NCI-H128 (cell line): Measurements from ENCODE around the gene KCNK7.

Experiments used
- DNase-seq: peaks from one replicate; lab custom pipeline; 2025; ENCODE audit not compliant: unreplicated experiment; lab: John Stamatoyannopoulos, UW

The KCNK7 gene

DNA sequence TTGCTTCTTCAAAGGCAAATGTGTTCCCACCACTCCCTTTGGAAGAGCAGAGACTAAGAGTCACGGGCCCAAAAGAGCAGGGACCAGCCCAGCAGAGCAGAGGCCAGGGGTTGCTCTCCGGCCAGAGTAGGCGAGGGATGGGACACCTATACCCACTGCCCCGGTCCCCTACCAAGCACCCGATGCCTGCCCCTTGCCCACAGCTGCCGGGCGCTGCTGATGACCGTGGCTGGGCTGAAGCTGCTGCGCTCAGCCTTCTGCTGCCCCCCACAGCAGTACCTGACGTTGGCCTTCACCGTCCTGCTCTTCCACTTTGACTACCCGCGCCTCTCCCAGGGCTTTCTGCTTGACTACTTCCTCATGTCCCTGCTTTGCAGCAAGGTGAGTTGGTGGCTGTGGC, 31.6 kb upstream of the KCNK7 start:
- no peak for DNase-seq

DNA sequence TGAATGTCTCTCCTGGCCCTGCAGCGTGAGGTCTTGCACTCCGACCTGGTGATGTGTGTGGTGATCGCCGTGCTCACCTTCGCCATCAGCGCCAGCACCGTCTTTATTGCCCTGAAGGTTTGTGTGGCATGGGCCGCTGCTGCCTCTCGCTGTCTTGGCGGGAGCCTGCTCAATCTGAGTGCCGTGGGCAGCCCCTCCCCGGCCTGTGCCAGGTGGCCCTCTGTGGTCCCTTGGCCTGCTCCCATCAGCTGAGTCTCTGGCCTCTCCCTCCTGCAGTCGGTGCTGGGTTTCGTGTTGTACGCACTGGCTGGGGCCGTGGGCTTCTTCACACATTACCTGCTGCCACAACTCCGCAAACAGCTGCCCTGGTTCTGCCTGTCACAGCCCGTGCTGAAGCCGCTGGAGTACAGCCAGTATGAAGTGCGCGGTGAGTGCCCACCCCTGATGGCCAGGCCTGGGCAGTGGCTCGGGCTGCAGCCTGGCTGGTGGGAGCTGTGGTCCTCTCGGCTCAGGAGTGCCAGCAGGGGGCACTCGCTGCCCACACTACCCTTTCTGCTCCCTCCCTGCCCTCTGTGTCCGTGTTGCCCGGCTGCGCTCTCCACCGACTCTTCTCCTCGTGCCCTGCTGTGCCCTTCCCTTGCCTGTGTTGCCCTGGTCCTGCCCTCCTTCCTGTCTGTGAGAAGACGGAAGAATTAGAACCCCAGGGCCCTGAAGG, 30.2 kb upstream of the KCNK7 start:
- DNase-seq: peak; percentile 9

DNA sequence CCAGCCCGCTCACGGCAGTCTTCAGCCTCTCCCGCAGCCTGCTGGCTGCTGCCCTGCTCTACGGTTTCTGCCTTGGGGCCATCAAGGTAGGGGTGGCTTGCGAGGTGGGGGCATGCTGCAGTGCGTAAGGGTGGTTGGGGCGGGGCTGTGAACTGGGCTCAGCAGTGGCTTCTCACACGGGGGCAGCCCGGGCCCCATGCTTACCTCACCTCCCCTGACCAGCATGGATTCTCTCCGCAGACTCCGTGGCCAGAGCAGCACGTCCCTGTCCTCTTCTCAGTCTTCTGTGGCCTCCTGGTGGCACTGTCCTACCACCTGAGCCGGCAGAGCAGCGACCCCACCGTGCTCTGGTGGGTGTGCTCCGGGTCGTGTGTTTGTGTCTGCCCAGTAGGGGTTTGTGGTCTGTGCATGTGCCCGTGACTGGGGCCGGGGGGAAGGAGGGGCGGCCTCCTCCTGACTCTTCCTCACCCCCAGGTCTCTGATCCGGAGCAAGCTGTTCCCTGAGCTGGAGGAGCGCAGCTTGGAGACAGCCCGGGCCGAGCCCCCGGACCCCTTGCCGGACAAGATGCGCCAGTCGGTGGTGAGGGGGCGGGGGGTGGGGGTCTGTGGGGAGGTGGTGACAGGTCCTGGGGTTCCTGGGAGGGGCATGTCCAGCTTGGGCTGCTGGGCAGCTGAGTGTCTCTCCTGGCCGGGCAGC, 29.5 kb upstream of the KCNK7 start:
- DNase-seq: no peak

DNA sequence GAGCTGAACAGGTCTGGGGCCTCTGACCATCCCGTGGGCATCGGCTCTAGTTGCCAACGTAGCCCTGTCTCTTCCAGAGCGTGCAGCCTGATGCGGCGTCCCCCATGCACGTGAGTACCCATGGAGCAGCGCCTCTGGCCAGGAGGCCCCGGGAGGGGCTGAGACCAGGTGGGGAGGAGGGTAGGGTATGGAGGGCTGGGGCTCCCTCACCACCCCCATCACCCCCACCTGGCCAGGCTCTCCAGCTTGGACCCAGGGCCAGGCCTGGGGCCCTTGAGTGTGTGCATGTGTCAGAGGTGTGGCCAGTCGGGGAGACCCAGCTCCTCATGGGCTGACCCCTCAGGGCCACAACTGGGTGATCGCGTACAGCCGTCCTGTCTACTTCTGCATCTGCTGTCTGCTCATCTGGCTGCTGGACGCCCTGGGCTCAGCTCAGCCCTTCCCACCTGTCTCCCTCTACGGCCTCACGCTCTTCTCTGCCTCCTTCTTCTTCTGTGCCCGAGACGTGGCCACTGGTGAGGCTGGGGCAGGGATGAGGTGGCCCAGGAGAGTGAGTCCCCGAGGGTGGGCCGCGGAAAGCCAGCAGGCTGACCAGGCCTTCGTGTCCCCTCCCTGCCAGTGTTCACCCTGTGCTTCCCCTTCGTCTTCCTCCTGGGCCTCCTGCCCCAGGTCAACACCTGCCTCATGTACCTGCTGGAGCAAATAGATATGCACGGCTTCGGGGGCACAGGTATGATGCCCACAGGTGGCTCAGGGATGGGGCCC, 28.4 kb upstream of the KCNK7 start:
- DNase-seq: no peak

DNA sequence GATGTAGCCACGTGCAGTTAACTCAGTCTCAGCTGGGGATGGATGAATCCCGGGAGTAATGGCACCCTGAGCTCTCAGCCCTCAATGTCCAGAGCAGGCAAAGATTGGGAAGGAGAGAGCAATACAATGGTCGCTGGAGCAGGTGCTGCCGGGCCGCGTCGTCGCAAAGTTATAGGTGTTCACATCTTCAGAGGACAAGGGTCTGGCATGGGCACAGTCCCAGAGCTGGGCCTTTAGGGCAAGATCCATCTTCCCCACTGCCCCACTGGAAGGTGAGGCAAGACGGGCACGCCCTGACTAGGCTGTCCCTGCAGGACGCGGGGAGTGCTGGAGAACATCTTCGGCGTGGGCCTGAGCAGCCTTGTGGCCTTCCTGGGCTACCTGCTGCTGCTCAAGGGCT, 27.6 kb upstream of the KCNK7 start:
- no peak for DNase-seq

DNA sequence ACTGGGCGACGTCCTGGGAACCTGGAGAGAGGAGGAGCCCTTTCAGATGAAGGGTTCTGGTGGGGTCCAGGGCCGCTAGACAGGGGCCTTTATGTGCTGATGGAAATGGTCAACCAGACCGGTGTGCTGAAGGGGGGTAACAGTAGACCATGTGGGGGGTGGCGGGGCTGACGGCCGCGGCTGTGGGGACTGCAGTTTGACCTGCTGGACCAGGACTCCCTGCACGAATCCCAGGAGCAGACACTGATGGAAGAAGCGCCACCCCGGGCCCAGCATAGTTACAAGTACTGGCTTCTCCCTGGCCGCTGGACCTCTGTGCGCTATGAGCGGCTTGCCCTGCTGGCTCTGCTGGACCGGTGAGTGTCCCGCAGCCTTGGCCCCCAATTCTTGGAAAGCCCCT, 26.4 kb upstream of the KCNK7 start:
- no peak for DNase-seq

DNA sequence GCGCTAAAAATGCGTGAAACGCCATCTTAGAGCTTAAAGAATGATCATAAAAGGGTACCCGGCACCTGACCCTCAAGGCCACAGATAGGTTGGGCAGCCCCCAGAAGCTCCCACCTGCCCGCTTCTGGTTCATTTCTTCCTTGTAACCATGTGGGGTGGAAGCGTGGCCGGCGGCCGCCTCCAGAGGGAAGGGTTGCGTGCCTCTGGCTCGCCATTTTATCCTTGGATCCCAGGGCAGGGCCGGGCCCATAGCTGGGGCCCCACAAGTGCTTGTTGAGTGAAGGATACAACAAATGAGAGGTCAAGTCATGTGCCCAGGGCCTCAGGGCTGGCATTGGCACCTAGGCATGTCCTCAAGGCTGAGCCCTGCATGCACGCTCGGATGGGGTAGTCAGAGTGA, 25.9 kb upstream of the KCNK7 start:
- DNase-seq: no peak

DNA sequence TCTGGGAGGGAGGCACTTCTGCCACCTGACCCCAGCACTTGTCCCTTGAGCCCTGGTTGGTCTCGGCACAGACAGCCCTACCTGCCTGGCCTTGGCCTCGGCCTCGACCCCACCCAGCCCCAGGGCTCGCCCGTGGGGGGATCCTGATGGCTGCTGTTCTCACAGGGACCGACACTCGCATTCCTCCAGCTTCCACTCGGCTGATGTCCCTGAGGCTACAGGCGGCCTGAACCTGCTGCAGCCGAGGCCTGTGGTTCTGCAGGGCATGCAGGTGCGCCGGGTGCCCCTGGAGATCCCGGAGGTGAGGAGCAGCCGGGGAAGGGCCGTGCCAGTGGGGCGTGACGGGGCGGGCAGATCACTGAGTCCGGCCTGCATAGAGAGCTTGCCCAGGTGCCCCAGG, 25.1 kb upstream of the KCNK7 start:
- DNase-seq: no peak

DNA sequence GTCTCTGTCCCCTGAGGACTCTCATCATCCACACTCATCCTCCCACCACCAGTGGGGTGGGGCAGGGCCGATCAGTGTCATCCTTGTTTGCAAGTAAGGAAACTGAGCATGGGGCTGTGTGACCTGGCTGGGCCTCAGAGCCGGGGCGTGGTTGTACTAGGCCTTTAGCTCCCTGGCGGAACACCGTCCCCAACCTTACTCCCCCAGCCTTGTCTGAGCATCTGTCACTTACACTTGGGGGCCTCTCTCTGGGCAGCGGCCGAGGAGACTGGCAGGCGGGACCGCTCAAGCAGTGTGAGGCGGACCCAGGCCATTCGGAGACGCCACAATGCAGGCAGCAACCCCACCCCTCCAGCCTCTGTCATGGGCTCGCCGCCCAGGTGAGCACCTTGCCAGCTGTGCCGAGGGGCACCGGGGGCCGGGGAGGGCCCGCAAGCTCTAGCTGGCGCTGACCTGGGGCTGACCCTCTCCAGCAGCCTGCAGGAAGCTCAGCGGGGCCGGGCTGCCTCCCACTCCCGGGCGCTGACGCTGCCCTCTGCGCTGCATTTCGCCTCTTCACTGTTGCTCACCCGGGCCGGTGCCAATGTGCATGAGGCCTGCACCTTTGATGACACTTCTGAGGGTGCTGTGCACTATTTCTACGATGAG, 23.8 kb upstream of the KCNK7 start:
- DNase-seq: no peak

DNA sequence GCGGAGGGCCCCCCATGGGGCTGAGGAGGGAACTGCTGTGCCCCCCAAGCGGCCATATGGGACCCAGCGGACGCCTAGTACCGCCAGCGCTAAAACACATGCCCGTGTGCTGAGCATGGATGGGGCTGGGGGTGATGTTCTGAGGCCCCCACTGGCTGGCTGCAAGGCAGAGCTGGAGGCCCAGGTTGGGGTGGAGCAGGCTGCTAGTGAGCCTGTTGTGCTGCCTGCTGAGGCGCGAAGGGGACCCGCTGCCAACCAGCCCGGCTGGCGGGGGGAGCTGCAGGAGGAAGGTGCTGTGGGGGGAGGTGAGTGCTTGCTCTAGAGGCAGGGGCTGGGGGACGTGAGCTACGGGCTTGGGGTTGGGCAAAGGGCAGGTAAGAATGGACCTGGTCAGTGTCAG, 23.2 kb upstream of the KCNK7 start:
- DNase-seq: no peak

DNA sequence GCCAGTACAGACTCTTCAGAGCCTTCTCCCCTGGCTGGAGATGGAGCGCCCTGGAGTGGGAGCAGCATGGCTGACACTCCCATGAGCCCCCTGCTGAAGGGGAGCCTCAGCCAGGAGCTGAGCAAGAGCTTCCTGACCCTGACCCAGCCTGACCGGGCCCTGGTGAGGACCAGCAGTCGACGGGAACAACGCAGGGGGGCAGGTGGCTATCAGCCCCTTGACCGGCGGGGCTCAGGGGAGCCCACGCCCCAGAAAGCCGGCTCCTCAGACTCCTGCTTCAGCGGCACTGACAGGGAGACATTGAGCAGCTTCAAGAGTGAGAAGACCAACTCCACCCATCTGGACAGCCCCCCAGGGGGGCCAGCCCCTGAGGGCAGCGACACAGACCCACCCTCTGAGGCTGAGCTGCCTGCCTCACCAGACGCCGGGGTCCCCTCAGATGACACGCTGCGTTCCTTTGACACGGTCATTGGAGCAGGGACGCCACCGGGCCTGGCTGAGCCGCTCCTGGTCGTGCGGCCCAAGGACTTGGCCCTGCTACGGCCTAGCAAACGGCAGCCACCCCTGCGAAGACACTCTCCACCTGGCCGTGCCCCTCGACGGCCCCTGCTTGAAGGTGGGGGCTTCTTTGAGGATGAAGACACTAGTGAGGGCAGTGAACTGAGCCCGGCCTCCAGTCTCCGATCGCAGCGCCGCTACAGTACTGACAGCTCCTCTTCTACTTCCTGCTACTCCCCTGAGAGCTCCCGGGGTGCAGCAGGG, 22.6 kb upstream of the KCNK7 start:
- DNase-seq: no peak

DNA sequence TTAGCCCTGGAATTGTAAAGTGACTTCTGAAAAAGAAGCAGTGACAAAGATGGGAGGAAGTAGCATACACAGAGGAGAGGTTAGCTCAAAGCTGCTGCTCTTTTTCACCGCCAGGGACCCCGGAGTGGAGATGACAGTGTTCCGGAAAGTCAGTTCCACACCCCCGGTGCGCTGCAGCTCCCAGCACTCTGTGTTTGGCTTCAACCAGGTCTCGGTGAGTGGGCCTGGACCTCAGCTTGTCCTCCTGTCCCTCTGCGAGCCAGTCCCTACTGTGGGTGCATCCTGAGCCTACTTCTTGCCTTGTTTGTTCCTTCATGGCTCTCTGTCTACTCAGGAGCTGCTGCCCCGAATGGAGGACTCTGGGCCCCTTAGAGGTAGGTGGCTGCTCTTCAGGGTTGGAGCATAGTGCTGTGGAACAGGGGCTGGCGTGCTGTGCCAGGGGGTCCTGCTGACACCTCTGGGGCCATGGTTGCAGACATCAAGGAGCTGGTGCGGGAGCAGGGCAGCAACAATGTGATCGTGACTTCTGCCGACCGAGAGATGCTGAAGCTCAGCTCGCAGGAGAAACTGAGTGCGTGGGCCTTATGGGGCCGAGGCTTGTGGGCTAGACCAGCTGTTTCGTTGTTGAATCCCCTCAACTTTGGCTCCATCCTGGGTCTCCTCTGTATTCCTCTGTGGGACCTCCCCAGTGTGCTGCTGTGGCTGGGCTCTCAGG, 21.7 kb upstream of the KCNK7 start:
- DNase-seq: no peak

DNA sequence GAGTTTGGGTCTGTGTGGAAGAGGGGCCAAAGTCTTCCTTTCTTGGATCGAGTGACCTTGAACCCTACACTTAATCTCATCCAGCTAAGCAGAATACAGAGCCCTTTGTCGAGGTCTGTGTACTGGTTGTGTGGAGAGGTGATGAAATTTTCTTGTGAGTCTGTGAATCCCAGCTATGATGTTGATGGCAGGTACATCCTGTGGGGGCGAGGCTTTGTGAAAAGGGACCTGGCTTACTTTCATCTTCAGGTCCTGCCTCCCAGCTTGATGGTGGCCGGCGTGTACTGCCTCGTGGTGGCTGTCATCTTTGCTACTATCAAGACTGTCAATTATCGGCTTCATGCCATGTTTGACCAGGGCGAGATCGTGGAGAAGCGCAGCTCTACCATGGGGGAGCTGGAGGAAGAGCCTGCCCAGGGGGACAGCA, 21.0 kb upstream of the KCNK7 start:
- DNase-seq: no peak

DNA sequence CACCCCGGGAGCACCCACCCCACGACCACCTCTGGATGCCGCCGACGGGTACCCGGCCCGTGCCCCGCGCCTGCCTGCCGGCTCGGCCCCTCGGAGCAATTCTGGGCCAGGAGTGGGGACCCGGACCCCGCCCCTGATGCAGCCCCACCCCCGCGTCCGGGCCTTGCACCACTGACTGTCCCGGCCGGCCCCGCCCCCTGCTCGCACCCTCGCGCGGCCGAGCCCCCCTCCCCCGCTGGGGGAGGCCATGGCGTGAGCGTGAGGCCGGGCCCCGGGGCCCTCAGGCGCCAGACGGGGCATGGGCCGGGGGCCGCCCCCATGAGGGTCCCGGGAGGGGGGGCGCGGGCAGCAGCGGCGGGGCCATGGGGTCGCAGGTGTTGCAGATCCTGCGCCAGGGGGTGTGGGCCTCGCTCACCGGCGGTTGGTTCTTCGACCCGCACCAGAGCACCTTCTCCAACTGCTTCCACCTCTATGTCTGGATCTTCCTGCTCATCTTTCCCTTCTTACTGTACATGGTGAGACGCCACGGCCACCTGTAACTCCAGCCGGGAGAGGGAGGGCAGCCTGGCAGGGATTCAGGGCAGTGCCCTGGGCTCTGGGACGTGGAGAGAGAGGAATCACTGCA, 20.5 kb upstream of the KCNK7 start:
- DNase-seq: no peak

DNA sequence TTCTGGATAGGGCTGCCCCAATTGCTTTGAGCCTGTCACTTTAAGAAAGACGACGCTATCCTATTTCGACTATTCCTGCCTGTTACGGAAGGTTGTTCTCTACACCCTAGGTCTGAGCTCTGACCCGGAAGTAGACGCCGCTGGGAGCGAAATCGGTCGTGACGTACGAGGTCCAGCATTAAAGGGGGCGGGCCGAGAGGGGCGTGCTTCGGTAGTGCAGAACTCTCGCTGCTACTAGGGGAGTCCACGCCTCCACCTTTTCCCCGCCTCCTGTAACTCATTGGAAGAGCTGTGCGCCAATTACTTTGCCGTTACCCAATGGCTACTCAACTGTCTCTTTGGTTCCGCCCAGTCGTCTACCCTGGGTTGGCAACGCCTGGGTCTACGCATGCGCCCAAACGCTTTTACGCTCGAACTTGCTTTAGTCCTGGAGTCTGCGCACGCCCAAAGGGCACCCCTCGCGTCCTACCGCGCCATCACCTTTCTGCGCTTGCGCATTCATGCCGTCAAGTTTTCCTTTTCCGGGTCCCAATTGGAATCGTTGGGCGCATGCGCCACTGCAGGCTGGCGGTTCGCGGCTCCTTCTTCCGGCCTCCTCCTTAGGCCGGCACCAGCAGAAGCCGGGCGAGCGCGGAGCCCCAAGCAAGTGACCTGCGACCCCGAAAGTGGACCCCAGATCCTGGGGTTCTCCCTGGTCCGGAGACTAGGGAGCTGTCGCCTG, 19.8 kb upstream of the KCNK7 start, which contains the start of gene PCNX3:
Gene PCNX3, plus strand, starts transcription at position 548 of the 721 bp plus-strand sequence. CDS start 536 bp downstream, outside the sequence.
- peak; percentile 100 for DNase-seq

DNA sequence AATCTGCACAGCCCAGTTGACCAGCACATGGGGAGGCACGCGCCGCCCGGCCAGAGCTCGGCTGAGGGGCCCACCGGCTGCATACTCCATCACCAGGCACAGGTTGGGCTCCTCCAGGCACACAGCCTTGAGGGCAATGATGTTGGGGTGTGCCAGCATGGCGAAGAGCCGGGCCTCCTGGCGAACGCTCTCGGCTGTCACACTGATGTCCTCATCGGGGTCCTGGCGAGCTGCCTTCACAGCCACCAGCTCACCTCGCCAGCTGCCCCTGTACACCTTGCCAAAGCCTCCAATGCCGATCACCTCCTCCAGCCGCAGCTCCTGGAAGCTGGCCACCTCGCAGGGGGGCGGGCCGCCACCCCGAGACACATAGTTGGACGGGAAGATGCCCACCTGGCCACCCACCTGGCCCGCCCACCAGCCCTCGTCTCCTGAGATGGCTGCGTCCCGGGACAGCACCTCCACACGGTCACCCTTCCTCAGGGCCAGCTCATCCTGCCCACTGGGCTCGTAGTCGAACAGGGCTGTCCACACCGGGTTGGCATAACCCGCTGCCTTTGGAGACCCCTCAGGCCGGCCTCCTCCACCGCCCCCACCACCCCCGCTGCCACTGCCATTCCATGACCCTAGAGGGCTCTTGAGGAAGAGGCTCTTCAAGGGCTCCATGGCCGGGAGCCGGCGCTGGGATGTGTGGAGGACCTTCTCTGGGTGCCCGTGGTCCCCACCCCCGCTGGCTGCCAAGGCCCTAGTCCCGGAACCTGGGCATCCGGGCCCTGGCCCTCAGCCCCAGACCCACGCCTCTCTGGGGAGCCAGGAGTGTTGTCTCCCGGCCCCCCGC, 17.7 kb upstream of the KCNK7 start:
- no peak for DNase-seq

DNA sequence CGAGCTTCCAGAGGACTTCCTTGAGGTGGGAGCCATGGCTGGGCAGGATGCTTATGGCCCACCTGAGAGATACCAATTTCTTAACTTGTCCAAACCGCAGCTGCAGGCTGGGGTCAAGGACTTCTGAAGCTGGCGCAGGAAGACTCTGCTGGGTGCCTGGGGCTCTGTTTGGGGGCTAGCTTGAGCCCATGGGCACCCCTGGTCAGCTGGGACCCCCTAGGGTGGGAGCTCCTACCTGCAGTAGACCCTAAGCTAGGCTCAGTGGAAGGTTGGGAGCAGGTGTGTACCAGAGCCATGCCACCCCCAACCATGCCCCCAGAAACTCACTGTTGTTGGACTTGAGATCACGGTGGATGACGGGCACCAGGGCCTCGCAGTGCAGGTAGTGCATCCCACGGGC, 17.1 kb upstream of the KCNK7 start:
- DNase-seq: no peak
